ENCODE data around the gene TMTC1.

DNA sequence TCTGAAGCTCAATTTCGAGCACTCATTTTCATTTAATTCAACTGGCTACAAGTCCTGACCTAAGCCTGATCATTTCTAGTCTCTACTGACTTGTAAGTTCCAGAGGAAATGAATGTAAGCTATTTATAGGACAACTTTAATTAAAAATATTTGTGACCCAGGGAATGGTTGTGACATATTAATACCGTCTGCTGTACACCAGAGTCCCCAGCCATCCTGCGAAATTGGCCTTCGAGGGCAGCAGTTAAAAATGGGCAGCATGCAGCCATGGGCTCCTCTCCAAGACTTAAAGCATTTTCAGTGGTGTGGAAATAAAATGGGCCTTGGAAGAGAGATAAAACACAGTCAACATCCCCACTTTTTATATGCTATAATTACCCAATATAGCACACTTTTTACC lies 255.6 kb downstream of the TMTC1 start:
- no peak for TF ChIP-seq GATA3 (IDR thresholded peaks at IDR 0.05; ENCODE audit: low read depth, low read length)
- TF ChIP-seq GATA2 (IDR thresholded peaks at IDR 0.05; ENCODE audit: low read depth, low read length), result no peak

Data from SH-SY5Y (cell line).